ENCODE measurements around the gene PDK1. TPM values are rescaled to one million over a fixed set of nuclear protein-coding genes. Genes with fewer than 3 reads are reported as not detected.
A peak's percentile ranks its signal among the peaks of the same experiment; 100 is the strongest.
"Not testable (repeated sequence)": the region's sequence is repeated elsewhere in the genome, so short reads cannot be mapped to it uniquely, and the experiment has no call there.

The PDK1 gene
- polyA plus RNA-seq, 1 donor: 13.4 TPM

DNA sequence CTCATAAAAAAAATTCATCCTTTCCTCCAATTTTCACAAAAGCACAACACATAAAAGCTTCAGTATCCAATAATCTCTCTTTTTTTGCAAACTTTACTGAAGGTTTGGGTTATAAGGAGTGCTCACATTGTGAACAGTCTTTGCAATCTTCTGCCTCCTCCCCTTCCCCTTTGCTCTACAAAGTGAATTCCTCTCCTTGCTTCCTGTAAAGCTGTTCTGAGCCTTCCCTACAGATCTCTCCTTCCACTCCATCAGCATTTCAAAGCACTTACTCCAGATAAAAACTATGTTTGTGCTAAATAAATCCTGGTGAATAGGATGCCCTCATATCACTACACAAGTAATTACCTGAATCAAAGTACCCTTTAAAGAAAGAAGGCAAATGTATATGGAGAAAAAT lies 4.6 kb upstream of the PDK1 start:
- DNase-seq: no peak

DNA sequence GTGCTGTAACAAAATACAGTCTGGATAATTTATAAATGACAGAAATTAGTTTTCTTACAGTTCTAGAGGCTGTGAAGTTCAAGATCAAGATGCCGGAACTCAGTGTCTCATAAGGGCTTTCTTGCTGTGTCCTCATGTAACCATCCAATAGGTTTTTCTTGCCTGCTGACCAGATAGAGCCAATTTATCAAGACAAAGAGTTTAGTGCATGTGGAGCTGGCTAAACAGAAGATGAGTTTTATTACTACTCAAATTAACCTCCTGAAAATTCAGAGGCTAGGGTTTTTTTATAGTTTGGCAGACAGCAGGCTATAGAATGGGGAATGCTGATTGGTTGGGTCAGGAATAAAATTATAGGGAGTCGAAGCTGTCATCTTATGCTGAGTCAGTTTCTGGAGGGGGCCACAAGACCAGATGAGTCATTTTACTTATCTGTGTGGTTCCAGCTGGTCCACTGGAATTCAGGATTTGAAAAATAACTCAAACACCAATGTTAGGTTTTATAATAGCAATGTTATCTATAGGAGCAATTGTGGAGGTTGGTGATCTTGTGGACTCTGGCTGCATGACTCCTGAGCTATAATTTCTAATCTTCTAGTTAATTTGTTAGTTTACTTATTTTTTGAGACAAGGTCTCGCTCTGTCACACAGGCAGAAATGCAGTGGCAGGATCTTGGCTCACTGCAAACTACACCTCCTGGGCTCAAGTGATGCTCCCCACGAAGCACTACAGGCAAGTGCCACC lies 3.2 kb upstream of the PDK1 start:
- no peak for DNase-seq

DNA sequence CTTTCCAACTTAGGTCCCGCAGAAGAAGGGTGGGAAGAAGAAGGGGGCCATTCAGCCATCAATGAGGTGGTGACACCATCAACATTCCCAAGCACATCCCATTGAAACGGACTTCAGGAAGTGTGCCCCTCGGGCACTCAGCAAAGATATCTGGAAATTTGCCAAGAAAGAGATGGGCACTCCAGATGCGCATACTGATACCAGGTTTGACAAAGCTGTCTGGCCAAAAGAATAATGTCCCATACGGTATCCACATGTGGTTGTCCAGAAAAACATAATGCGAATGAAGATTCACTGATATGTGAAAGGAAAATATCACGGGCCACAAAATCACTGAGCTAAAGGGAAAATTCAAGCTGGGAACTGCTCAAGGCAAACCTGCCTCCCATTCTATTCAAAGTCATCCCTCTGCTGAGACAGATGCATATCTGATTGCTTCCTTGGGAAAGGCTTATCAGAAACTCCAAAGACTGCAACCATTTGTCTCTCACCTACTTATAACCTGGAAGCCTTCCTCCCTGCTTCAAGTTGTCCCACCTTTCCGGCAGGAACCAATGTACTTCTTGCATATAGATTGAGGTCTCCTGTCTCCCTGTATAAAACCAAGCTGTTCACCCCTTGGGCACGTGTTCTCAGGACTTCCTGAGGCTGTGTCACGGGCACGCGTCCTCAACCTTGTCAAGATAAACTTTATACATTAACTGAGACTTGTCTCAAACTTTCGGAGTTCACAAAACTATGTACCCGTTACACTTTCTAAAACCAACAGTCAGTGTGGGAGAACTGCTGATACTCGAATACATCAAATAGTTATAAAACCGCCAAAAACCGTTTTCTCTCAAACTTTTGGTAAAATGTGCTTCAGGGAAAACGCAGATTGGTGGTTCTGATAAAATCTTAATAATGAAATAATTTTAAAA lies 1.3 kb upstream of the PDK1 start:
- no peak for DNase-seq

DNA sequence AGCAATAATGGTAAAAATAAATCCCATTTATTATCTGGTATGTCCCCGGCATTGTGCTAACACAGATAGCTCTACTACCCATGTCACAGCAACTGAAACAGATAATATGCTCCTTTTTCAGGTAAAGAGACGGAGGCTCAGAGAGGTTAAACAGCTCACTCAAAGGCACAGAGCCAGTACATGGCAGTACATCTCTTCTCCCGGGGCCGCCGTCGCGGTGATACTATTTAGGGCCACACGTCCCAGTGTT lies 693 bp upstream of the PDK1 start:
- no peak for DNase-seq

DNA sequence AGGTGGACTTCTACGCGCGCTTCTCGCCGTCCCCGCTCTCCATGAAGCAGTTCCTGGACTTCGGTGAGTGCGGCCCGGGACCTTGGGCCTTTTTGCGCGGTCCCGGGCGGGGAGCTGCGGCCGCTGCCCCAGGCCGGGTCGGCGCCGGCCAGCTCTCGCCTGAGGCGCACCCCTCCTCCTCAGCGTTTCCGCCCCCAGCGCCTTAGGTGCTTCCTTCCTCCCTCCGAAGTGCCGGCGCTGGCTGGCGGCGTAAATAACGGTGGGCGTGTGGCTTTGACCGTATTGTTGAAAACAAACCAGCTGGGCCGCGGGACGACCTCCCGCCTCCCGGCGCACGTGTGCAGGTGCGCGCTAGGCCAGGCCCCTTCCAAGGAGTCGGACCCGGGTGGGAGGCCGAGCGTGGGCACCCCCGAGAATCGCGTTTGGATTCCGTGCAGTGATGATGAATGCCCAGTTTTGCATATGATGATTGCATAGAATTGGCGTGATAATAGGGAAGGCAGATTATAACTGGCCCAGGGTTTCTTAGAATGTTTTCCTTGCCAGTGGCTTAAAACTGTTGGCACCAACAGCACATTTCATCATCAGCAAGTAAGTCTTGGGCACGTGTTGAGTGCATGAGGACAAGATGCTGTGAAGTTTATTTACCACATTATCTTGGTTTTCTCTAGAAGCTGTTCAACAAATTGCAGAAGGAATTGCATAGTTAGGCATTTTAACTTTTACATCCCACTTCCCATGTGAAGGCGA lies 569 bp downstream of the PDK1 start:
- DNase-seq: peak; percentile 44

DNA sequence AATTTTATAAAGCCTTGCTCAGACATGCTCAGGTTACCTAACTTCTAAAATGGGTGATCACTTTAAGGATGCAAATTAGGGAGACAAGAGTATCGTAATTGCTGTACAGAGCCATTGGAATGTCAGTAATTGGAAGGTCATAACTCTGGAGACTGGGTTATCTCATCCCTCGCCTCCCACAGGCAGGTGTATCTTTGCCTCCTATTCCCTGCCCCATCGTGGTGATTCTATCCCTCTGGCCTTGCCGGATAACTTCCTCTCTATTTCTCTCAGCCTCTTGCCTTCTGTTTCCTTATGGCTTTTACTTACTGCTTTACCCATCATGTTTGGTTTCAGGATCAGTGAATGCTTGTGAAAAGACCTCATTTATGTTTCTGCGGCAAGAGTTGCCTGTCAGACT lies 2.5 kb downstream of the PDK1 start:
- DNase-seq: no peak

DNA sequence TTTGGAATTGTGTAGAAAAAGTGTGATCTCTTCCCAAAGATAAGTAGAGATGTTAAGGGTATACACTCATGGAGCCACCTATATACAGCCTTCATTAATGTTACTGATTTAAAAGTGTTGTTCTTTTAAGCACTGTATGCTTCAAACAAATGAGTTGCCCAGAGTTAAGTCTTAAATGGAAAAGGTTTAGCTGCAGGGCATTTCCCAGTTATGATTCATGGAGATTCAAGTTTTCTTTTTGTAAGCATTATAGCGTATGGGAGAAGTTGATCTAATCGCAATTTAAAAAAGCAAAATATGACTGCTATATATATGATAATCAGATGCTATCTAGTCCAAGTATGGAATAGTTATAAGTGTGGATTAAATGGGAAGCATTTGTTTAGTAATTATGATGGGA lies 4.8 kb downstream of the PDK1 start:
- no peak for DNase-seq

DNA sequence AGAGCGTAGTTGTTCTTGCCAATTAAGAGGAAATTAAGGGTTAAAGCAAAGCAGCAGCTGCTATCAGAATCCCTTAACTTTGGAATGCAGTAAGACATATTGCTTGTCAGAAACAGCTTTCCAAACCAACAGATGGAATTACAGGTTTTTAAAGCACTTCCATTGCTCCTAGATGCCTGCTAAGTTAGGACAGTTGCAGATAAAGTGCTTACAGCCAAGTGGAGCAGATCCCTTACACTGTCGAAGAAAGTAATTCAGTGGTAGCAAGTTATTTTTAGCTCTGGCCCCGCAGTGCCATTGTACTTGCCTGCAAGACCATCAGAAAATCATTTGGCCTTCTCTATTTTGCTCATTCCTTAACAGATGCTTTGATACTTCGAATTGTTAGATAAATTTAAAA lies 5.4 kb downstream of the PDK1 start:
- DNase-seq: no peak

DNA sequence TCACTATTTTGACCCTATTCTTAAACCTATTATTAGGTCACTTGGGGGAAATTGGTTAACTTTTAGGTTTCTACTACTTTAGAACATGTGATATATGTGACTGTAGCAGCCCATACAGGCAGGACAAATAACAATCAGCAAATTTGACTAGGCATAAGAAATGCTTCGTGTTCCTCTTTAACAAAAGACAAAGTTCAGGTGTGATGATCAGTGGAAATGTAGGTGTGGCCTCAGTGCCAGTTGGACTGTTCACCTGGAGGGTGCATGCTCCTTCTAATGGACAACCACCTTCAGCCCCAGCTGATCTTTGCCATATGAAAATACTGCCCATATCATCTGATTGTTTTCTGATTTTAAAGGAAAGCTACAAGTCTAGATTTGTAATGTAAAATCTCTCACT lies 6.4 kb downstream of the PDK1 start:
- DNase-seq: no peak

DNA sequence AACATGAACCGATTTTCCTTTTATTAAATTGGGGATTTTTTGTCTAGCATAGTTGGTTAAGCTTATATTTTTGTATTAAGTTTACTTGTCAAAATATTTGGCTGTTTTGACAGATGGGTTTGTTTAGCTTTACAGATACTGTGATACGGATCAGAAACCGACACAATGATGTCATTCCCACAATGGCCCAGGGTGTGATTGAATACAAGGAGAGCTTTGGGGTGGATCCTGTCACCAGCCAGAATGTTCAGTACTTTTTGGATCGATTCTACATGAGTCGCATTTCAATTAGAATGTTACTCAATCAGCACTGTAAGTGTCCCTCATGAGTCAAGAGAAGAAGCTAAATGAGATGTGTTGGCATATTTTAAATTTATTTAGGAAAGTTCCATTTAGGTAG lies 8.5 kb downstream of the PDK1 start:
- DNase-seq: no peak

DNA sequence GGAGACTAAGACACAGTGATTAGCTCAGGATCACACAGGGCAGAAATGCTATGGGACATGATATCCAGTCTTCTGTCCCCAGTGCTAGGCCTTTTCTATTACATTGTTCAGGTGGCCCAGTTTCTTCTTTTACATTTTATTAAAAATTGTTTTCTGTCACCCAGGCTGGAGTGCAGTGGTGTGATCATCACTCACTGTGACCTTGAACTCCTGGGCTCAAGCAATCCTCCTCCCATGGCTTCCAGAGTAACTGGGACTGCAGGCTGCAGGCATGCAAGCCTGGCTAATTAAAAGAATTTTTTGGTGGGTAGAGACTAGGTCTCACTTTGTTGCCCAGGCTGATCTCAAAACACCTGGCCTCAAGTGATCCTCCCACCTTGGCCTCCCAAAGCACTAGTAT lies 15.4 kb downstream of the PDK1 start:
- DNase-seq: no peak

DNA sequence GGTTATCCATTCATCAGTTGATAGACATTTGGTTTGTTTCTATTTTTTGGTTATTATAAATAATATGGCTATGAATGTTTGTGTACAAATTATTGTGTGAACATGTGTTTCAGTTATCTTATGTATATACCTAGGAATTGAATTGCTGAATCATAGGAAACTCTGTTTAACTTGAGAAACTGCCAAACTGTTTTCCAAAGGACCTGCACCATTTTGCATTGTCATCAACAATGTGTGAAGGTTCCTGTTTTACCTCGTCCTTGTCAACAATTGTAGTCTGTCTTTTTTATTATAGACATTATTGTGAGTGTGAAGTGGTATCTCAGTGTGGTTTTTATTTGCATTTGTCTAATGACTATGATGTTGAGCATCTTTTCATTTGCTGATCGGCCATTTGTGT lies 17.1 kb downstream of the PDK1 start:
- DNase-seq: no peak

DNA sequence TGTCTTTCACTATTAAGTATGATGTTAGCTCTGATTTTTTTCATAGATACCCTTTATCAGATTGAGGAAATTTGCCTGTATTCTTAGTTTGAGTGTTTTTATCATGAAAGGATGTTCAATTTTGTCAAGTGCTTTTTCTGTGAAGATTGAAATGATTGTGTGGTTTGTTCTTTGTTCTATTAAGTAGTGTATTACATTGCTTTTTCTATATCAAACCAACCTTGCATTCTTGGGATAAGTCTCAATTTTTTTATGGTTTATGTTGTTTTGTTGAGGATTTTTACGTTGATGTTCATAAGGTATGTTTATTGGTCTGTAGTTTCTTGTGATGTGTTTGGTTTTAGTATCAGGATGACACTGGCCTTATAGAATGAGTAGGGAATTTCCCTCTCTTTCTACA lies 19.1 kb downstream of the PDK1 start:
- DNase-seq: no peak

DNA sequence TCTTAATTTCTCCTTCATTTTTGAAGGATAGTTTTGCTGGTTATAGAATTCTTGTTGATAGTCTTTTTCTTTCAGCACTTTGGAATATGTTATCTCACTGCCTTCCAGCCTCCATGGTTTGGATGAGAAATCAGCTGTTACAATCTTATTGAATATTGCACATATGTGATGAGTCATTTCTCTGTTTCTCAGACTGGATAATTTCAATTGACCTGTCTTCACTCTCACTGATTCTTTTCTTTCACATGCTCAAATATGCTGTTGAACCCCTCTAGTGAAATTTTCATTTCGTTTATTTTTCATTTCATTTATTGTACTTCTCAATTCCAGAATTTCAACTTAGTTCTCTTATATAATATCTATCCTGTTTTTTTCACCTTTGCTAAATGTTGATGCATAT lies 22.2 kb downstream of the PDK1 start:
- no peak for DNase-seq

DNA sequence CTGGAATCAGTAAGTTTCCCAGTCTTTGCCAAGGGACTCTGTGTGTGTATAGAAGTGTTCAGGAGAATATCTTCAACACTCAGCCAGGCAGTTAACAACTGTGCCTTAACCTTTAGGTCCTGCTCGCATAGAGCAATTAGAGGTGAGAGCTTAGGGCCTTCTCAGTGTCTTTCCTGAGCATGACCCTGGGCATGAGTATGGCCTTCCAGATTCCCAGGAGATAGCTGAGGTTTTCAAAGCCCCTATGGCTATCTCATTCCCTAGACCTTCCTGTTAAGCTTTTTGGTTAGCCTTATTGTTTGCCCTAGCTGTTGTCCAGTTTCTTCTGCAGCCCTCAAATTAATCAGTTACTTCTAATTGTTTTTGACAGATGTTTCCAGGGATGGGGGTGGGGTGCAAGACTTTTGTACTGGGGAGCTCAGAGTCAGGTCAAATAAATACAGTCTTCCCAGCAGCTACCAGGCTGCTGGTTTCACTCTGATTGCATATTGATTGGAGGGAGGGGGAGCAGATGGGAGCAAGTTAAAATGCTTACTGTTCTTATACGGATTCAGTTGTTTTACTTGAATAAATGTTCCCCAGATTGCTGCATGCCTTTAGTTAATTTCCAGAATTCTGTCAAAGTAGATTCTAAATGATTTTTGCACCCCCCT lies 23.1 kb downstream of the PDK1 start:
- no peak for DNase-seq

DNA sequence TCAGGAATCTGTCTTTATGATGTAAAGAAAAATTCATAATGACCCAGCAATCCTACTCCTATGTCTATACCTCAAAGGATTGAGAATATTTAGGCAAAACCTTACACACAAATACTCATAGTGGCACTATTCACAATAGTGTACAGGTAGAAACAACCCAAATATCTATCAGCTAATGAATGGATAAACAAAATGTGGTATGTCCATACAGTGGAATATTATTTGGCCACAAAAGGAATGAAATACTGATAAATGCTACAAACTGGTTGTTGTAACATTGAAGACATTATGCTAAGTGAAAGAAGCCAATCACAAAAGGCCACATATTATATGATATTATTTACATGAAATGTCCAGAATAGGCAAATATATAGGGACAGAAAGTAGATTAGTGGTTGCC lies 24.7 kb downstream of the PDK1 start:
- DNase-seq: no peak

DNA sequence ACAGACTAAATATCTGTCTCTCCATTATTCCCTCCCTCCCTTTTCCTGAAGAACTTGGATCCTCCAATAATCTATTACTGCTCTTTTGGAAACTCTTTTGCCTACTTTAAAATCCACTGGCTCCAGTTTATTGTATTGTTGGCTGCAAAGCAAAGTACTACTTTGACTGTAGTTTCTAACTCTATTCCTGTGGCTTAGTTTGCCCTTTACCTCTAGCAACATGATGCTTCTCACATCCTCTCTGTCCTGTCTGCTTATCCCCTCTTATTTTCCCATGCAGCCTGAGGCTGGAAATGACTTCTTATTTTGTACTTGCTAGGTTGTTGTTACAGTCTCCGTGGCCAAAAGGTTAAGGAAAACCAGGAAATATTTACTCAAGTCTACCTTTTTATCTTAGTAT lies 26.8 kb downstream of the PDK1 start:
- DNase-seq: no peak

DNA sequence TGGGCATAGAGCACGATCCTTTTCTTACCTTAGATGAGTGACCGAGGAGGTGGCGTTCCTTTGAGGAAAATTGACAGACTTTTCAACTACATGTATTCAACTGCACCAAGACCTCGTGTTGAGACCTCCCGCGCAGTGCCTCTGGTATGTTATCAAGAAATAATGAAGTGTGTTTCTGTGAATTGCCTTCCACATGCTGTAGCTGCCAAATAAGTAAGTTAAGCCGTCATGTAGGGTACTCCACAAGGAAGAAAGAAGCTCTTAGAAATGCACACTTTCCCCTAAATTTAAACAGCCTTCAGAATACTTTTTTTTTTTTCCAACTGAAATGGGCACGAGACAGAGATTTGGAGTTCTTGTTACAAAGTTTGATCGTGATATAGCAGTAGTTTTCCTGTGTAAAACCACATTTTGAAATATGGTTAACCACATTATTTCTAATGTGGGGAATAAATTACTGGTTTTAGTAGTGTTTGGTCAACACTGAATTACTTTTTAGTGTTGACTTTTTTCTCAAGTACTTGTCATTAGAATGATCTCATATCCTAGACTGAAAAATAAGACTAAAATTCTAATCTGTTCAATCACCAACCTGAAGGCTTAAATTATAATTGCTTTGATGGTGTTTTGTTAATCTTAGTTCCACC lies 30.5 kb downstream of the PDK1 start:
- no peak for DNase-seq

DNA sequence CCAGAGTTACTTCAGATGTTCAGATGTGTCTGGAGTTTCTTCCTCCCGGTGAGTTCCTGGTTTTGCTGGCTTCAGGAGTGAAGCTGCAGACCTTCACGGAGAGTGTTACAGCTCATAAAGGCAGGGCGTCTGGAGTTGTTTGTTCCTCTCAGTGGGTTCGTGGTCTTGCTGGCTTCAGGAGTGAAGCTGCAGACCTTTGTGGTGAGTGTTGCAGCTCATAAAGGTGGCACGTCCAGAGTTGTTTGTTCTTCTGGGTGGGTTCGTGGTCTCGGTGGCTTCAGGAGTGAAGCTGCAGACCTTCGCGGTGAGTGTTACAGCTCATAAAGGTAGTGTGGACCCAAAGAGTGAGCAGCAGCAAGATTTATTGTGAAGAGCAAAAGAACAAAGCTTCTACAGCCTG lies 31.3 kb downstream of the PDK1 start:
- DNase-seq: not testable (repeated sequence)

DNA sequence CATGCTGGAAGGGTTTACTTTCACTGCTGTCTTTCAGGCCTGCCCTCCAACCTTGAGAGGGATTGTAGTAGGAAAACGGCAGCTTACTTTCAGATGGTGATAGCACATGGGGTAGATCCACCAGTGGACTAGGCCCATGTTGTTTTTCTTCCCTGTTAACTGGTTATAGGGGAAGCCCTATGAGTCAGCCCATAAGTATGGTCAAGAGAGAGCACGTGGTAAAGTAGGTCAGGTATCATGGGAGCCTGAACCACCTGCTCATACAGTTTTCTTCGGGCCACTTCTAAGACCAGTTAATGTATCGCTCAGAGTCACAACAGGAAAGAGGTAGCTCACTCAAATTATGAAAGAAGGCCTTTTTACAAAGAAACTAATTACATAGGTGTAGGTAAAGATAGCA lies 33.0 kb downstream of the PDK1 start:
- DNase-seq: no peak

DNA sequence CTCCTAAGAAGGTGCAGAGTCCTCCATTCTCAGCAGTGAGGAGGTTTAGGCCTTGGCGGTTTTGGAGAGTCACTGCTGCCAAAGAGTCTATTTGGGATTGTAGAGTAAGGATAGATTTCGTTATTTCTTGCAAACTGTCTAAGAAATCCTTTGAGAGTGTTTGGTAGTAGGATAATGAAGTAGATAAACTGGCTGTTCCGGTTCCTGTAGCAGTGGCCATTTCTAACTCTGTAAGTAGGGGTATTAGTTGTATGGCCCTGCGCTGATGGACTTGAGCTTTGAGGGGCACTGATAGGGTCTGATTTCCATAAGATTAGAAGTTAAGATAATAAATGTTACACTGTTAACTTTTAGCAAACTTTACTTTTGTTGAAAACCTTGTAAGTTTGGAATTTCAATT lies 35.5 kb downstream of the PDK1 start:
- DNase-seq: not testable (repeated sequence)

DNA sequence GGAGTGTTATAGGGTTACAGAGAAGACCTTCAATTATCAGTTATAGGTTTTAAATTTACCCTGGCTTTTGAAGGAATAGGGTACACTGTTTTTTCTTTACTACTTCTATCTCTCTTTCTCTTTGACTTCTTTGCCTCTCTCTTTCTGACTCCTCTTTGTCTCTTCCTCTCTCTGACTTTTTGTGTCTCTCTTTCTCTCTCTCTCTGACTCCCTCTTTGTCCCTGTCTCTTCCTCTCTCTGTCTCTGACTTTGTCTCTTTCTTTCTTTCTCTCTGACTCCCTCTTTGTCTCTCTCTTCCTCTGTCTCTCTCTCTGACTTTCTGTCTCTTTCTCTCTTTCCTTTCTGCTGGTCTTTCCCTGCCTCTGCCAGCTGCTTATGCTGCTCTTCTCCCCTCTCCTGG lies 36.3 kb downstream of the PDK1 start:
- not testable (repeated sequence) for DNase-seq
